SK-N-SH (cell line): ENCODE data around the gene SPAAR.
A peak's percentile ranks its signal among the peaks of the same experiment; 100 is the strongest.

ENCODE experiments used
- CTCF ChIP-seq: fragments of 200-600 bp; sonication (generic); IDR thresholded peaks from 2 replicates; pipeline ENCODE4 v1.6.1; 2017; ENCODE audit warnings: antibody characterized with exemption, mild to moderate bottlenecking, moderate library complexity
- EP300 ChIP-seq, 2 experiments: IDR thresholded peaks; 2 replicates each; pipeline versions ENCODE4 v1.4.0 to v1.6.1; 2012; ENCODE audit warnings: borderline replicate concordance in 1 of 2, low read depth in 1 of 2, low read length in 1 of 2
- EZH2phosphoT487 ChIP-seq: fragments of 200-600 bp; sonication (generic); IDR thresholded peaks from 2 replicates; pipeline ENCODE4 v1.6.1; 2017; ENCODE audit warnings: low read depth, mixed run types, mild to moderate bottlenecking, antibody characterized with exemption, moderate library complexity, borderline replicate concordance
- FOSL2 ChIP-seq: IDR thresholded peaks from 2 replicates; pipeline ENCODE4 v1.4.0; 2012; ENCODE audit warnings: low read depth, mild to moderate bottlenecking, moderate library complexity, borderline replicate concordance
- GABPA ChIP-seq: IDR thresholded peaks from 2 replicates; pipeline ENCODE4 v1.4.0; 2012; ENCODE audit warnings: low read depth, mild to moderate bottlenecking
- JUND ChIP-seq: IDR thresholded peaks from 2 replicates; pipeline ENCODE4 v1.4.0; 2012
- MAX ChIP-seq: IDR thresholded peaks from 2 replicates; pipeline ENCODE4 v1.4.0; 2012; ENCODE audit warnings: low read depth
- POLR2AphosphoS5 ChIP-seq: IDR thresholded peaks from 2 replicates; pipeline ENCODE4 v1.6.1; 2012; ENCODE audit warnings: low read depth, low read length
- RAD21 ChIP-seq: IDR thresholded peaks from 2 replicates; pipeline ENCODE4 v1.6.1; 2012; ENCODE audit warnings: mild to moderate bottlenecking, low read length
- REST ChIP-seq: IDR thresholded peaks from 2 replicates; pipeline ENCODE4 v1.6.1; 2012; ENCODE audit warnings: mild to moderate bottlenecking, low read depth, low read length, moderate library complexity
- SIN3A ChIP-seq: IDR thresholded peaks from 2 replicates; pipeline ENCODE4 v1.6.1; 2012; ENCODE audit warnings: low read depth, mild to moderate bottlenecking, low read length, moderate library complexity, borderline replicate concordance
- SMC3 ChIP-seq: IDR thresholded peaks from 2 replicates; pipeline ENCODE4 v1.6.1; 2012; ENCODE audit warnings: low read depth, low read length, improper control_type of control experiment
- TAF1 ChIP-seq: IDR thresholded peaks from 2 replicates; pipeline ENCODE4 v1.6.1; 2012; ENCODE audit warnings: low read depth, mild to moderate bottlenecking, low read length, moderate library complexity, borderline replicate concordance

- TF ChIP-seq GABPA (no peak), SIN3A (no peak), EZH2phosphoT487 (no peak), EP300 (IDR thresholded peaks at IDR 0.05; ENCODE audit: borderline replicate concordance in 1 of 2, low read depth in 1 of 2, low read length in 1 of 2) (no peak), CTCF (no peak), SMC3 (no peak), MAX (no peak), POLR2AphosphoS5 (no peak), TAF1 (no peak), REST (no peak), FOSL2 (peak; percentile 36; the same call in 1 of the 2 replicates), JUND (no peak), RAD21 (no peak)
These were observed 4.1 kb upstream of the SPAAR start for GRCh38 chr9:35905051-35905781.
